A673 (cell line): Measurements from ENCODE around the gene MICALL2. TPM values are rescaled to one million over a fixed set of nuclear protein-coding genes. Genes with fewer than 3 reads are reported as not detected.
A peak's percentile ranks its signal among the peaks of the same experiment; 100 is the strongest.
"Not testable (repeated sequence)": the region's sequence is repeated elsewhere in the genome, so short reads cannot be mapped to it uniquely, and the experiment has no call there.

ENCODE experiments used
- BruUV-seq: library from RNA; stranded (reverse); fragments of 400-500 nt; replicated peaks from 2 replicates; lab custom pipeline; 2021; lab: Mats Ljungman, UMichigan
- CTCF ChIA-PET: fragments of 300-600 bp; sonication (Branson Sonifier 250); formaldehyde crosslinking; loops from one replicate; lab custom pipeline; 2022; ENCODE audit warnings: antibody characterized with exemption; lab: Charles Lee
- POLR2A ChIA-PET: fragments of 300-600 bp; sonication (Branson Sonifier 250); formaldehyde crosslinking; loops from one replicate; lab custom pipeline; 2022; ENCODE audit warnings: antibody characterized with exemption; ENCODE audit not compliant: low non-redundant PET; lab: Charles Lee
- DNase-seq: peaks from one replicate; pipeline ENCODE4 v3.0.0-alpha.2; 2015; ENCODE audit warnings: low spot score
- H3K27ac ChIP-seq: fragments of 200-600 bp; sonication (generic); 2 replicates; pipeline ENCODE4 v1.5.1; 2016; ENCODE audit warnings: mixed run types, low read depth, mild to moderate bottlenecking, mixed read lengths, antibody characterized with exemption, low read length; ENCODE audit not compliant: poor library complexity, severe bottlenecking
- H3K27me3 ChIP-seq: fragments of 200-600 bp; sonication (generic); replicated peaks from 2 replicates; pipeline ENCODE4 v1.6.1; 2017; ENCODE audit warnings: mixed run types, low read depth, mild to moderate bottlenecking, mixed read lengths, antibody characterized with exemption, low read length; ENCODE audit not compliant: insufficient read depth, poor library complexity
- H3K36me3 ChIP-seq: fragments of 200-600 bp; sonication (generic); 2 replicates; pipeline ENCODE4 v1.6.1; 2016; ENCODE audit warnings: mixed run types, mild to moderate bottlenecking, mixed read lengths, antibody characterized with exemption, low read length; ENCODE audit not compliant: insufficient read depth, poor library complexity, severe bottlenecking
- H3K4me1 ChIP-seq: fragments of 200-600 bp; sonication (generic); 2 replicates; pipeline ENCODE4 v1.6.1; 2017; ENCODE audit warnings: mixed run types, mild to moderate bottlenecking, mixed read lengths, antibody characterized with exemption, low read length; ENCODE audit not compliant: insufficient read depth, poor library complexity, severe bottlenecking
- H3K4me3 ChIP-seq: fragments of 200-600 bp; sonication (generic); 2 replicates; pipeline ENCODE4 v1.5.1; 2016; ENCODE audit warnings: low read depth, mixed run types, mild to moderate bottlenecking, mixed read lengths, low read length; ENCODE audit not compliant: poor library complexity, severe bottlenecking
- H3K9me3 ChIP-seq: fragments of 200-600 bp; sonication (generic); 2 replicates; pipeline ENCODE4 v1.6.1; 2016; ENCODE audit warnings: mixed run types, low read depth, mild to moderate bottlenecking, mixed read lengths, antibody characterized with exemption, low read length; ENCODE audit not compliant: poor library complexity, severe bottlenecking
- EZH2 ChIP-seq: fragments of 200-600 bp; sonication (generic); IDR thresholded peaks from 2 replicates; pipeline ENCODE4 v1.6.1; 2017; ENCODE audit warnings: borderline replicate concordance, low read depth, mild to moderate bottlenecking, mixed read lengths, antibody characterized with exemption, low read length; ENCODE audit not compliant: poor library complexity, severe bottlenecking
- intact Hi-C: fragments of 100-400 bp; cut with micrococcal nuclease; formaldehyde crosslinking; loops from one replicate; pipeline ENCODE4 v1.10.0; 2022; ENCODE audit not compliant: unreplicated experiment
- total RNA-seq: library from RNA; stranded (reverse); gene quantifications from 2 replicates; pipeline ENCODE4 v1.2.3, GENCODE V29; 2021
- TF ChIP-seq, protein P1 (sequence below): fragments of 300-800, 200-600 bp; sonication (generic); conservative IDR thresholded peaks from 2 replicates; pipeline ENCODE4 v1.5.1; 2017; ENCODE audit warnings: low read depth, mild to moderate bottlenecking, antibody characterized with exemption, low read length, moderate library complexity, mixed read lengths

The MICALL2 gene
- total RNA-seq, 1 experiment from 2014 or later: 10.1 TPM

DNA sequence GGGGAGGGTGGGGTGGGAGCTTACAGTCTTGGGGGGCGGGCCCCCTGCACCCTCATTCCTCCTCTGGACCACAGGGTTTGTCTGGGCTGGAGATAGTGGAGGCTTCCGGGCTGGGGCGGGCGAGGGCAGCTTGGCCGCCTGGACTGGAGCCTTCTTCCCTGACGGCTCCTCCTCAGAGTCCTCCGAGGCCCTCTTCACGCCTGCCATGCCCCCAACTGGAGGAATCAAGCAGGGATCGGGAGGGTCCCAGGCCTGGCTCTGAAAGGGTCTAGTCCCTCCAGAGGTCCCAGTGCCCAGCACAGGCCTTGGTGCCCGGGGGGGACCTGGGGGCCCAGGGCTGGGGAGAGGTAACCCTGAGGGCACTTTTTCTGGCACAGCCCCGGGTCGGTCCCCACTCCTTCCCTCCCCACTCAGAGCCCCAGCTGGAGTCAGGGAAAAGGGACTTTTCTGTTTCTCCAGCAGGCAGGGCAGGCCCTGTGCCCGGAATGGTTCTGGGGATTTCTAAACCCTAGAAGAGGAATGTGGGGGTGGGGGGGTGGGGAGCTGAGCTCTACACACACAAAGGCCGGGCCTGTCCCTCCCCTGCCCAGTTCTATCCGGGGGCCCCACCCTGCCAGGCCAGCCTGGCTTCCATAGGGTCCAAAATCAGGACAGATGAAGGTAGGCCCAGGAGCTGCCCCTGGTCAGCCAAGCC lies 11.6 kb downstream of the MICALL2 start:
- H3K27me3 ChIP-seq: no peaks in the 10 kb centered on the region
- no peak overlapping the region for H3K27ac ChIP-seq
- no peaks in the 10 kb centered on the region for H3K36me3 ChIP-seq
- ChIA-PET CTCF (interaction anchor here (0.7 kb wide), 1 partner anchor 35 kb away, joined by 7 read pairs; no protein-coding TSS in a partner anchor), POLR2A (no interaction called here)
- H3K4me3 ChIP-seq: no peak overlapping the region
- intact Hi-C loops: no loop called here
- TF ChIP-seq EZH2: no peak
- TF ChIP-seq, protein P1, sequence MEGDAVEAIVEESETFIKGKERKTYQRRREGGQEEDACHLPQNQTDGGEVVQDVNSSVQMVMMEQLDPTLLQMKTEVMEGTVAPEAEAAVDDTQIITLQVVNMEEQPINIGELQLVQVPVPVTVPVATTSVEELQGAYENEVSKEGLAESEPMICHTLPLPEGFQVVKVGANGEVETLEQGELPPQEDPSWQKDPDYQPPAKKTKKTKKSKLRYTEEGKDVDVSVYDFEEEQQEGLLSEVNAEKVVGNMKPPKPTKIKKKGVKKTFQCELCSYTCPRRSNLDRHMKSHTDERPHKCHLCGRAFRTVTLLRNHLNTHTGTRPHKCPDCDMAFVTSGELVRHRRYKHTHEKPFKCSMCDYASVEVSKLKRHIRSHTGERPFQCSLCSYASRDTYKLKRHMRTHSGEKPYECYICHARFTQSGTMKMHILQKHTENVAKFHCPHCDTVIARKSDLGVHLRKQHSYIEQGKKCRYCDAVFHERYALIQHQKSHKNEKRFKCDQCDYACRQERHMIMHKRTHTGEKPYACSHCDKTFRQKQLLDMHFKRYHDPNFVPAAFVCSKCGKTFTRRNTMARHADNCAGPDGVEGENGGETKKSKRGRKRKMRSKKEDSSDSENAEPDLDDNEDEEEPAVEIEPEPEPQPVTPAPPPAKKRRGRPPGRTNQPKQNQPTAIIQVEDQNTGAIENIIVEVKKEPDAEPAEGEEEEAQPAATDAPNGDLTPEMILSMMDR: no peak
- BruUV-seq: no TSS peak
- no peak for DNase-seq
- H3K4me1 ChIP-seq: no peaks in the 10 kb centered on the region
- no peaks in the 10 kb centered on the region for H3K9me3 ChIP-seq

DNA sequence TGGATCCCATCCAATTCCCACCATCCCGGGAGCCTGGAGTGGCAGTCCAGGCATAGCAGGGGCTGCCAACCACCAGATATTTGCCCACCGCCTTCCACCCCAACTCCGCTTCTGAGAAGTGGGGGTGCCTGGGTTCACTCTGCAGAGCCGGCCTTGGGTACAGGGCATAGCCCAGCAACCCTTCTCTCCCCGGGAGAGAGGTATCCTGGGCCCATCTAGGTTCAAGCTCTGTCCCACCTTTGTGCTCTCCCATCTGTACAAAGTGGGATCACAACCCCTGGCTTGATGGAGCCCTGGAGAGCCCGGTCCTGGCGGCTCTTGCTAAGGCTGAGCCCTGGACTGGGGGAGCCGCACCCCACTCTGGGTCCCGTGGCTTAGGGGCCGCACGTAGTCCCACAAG lies 12.2 kb downstream of the MICALL2 start:
- Histone ChIP-seq H3K4me1 (no peaks in the 10 kb centered on the region), H3K36me3 (no peaks in the 10 kb centered on the region), H3K27me3 (no peaks in the 10 kb centered on the region), H3K9me3 (no peaks in the 10 kb centered on the region), H3K27ac (no peak overlapping the region), H3K4me3 (no peak overlapping the region)
- POLR2A ChIA-PET: no interaction called here
- CTCF ChIA-PET: no interaction called here
- intact Hi-C loops: no loop called here
- no peak for TF ChIP-seq EZH2
- TF ChIP-seq, protein P1: no peak
- DNase-seq: no peak
- BruUV-seq: no TSS peak

DNA sequence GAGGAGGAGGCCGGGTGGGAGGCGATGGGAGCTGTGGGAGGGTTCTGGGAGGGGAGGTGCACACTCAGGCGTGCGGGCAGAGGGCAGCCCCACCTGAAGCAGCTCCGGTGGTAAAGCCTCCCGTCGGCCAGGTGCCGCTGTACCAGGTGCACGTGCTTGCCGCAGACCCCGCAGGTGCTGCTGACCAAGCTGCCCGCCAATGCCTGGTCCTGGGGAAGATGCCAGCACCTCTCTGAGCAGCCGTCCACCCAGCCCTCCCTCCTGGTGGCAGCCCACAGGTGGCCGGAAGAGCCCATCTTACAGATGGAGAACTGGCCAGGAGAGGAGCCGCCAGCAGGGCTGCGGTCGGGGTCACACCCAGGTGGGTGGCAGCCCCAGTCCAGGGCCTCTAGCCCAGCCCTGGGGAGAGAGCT lies 12.6 kb downstream of the MICALL2 start:
- no peak for TF ChIP-seq EZH2
- TF ChIP-seq, protein P1: no peak
- CTCF ChIA-PET: no interaction called here
- Histone ChIP-seq H3K27ac (no peak overlapping the region), H3K27me3 (no peaks in the 10 kb centered on the region), H3K9me3 (no peaks in the 10 kb centered on the region), H3K4me1 (no peaks in the 10 kb centered on the region), H3K4me3 (no peak overlapping the region), H3K36me3 (no peaks in the 10 kb centered on the region)
- no TSS peak for BruUV-seq
- POLR2A ChIA-PET: no interaction called here
- intact Hi-C loops: no loop called here
- no peak for DNase-seq

GRCh38 chr7:1446026-1446425 lies 13.2 kb downstream of the MICALL2 start:
- POLR2A ChIA-PET: not testable (repeated sequence)

More at GRCh38 chr7:1446026-1446425, 13.2 kb downstream of the MICALL2 start:
- peak overlapping the region; percentile 7 for H3K27ac ChIP-seq
- H3K4me3 ChIP-seq, CTCF ChIA-PET, H3K4me1 ChIP-seq, H3K9me3 ChIP-seq, intact Hi-C loops, H3K27me3 ChIP-seq, BruUV-seq, H3K36me3 ChIP-seq: not testable (repeated sequence)
- DNase-seq: peak; percentile 82
